ENCODE measurements around the gene CENPN.

DNA sequence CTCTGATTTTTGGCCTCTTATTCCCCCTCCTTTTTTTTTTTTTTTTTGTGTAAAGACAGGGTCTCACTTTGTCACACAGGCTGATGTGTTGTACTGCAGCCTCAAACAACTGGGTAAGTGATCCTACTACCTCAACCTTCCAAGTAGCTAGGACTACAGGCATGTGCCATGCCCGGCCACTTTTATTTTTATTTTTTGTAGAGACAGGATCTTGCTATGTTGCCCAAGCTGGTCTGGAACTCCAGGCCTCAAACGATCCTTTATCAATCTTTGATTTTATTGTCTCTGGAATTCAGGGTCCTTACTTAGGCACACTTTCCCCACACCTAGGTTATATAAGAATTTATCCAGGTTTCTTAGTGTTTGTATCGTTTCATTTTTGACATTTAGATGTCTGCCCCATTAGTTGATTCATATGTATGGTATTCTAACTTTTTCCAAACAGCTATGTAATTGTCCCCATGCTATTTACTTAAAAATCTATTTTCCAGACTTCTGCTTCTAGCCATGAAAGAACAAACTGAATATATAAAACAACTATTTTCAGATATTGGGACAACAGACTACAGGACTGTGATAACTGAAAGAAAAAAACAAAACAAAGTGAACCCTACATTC lies 14.2 kb upstream of the CENPN start:
- TF ChIP-seq, protein P1, sequence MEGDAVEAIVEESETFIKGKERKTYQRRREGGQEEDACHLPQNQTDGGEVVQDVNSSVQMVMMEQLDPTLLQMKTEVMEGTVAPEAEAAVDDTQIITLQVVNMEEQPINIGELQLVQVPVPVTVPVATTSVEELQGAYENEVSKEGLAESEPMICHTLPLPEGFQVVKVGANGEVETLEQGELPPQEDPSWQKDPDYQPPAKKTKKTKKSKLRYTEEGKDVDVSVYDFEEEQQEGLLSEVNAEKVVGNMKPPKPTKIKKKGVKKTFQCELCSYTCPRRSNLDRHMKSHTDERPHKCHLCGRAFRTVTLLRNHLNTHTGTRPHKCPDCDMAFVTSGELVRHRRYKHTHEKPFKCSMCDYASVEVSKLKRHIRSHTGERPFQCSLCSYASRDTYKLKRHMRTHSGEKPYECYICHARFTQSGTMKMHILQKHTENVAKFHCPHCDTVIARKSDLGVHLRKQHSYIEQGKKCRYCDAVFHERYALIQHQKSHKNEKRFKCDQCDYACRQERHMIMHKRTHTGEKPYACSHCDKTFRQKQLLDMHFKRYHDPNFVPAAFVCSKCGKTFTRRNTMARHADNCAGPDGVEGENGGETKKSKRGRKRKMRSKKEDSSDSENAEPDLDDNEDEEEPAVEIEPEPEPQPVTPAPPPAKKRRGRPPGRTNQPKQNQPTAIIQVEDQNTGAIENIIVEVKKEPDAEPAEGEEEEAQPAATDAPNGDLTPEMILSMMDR (optimal IDR thresholded peaks at IDR 0.05 in 1 of 3, IDR thresholded peaks at IDR 0.05 in 1 of 3, conservative IDR thresholded peaks at IDR 0.05 in 1 of 3; ENCODE audit: extremely low read depth in 1 of 3, insufficient read depth in 2 of 3, low read length in 3 of 3) = no peak
- TF ChIP-seq EZH2 (IDR thresholded peaks at IDR 0.05; ENCODE audit: low read length) = no peak

Data from keratinocyte (primary cell).